Right lobe of liver (tissue), 6 donors: ENCODE measurements around the gene COL25A1. TPM values are rescaled to one million over a fixed set of nuclear protein-coding genes. Genes with fewer than 3 reads are reported as not detected.

ENCODE experiments used
- ATAC-seq, 4 donors: fragments of 200-7000 bp; cut with Tn5 transposase; one replicate each; pipeline ENCODE4 v1.9.1; 2020; ENCODE audit warnings: mild to moderate bottlenecking in 4 of 4, moderate library complexity in 4 of 4
- DNase-seq, 3 donors: peaks; one replicate each; pipeline ENCODE4 v3.0.0-alpha.2; 2020
- H3K27ac ChIP-seq, 3 donors: fragments of 200-600 bp; one replicate each; pipeline ENCODE4 v1.8.0; 2022
- H3K27me3 ChIP-seq, 2 donors: fragments of 200-600 bp; one replicate each; pipeline ENCODE4 v1.8.0; 2022
- H3K36me3 ChIP-seq, 4 donors: fragments of 200-600 bp; sonication (generic) in 1 of 4; one replicate each; pipeline versions ENCODE4 v1.5.1 to v1.8.0; 2017 to 2022; ENCODE audit warnings: control low read depth in 1 of 4
- H3K4me1 ChIP-seq, 4 donors: fragments of 200-600 bp; sonication (generic) in 1 of 4; one replicate each; pipeline versions ENCODE4 v1.5.1 to v1.8.0; 2017 to 2022; ENCODE audit warnings: control low read depth in 1 of 4
- H3K4me3 ChIP-seq, 3 donors: fragments of 200-600 bp; one replicate each; pipeline ENCODE4 v1.8.0; 2022
- H3K9me3 ChIP-seq, 4 donors: fragments of 200-600 bp; sonication (generic) in 1 of 4; one replicate each; pipeline versions ENCODE4 v1.5.1 to v1.8.0; 2017 to 2022; ENCODE audit warnings: control low read depth in 1 of 4
- CTCF ChIP-seq, 4 donors: fragments of 200-600 bp in 3 of 4; fragments of 450-650 bp in 1 of 4; IDR thresholded peaks; one replicate each; pipeline versions ENCODE4 v1.5.1 to v1.8.0; 2016 to 2022; ENCODE audit warnings: antibody characterized with exemption in 4 of 4, mild to moderate bottlenecking in 2 of 4
- POLR2A ChIP-seq: fragments of 450-650 bp; IDR thresholded peaks from one replicate; pipeline ENCODE4 v1.6.1; 2017; ENCODE audit warnings: antibody characterized with exemption, mild to moderate bottlenecking
- WGBS: methylation state at CpG from one replicate; pipeline ENCODE4 v1.1.6; 2018; ENCODE audit warnings: low coverage, low lambda C conversion rate; ENCODE audit not compliant: insufficient coverage; ENCODE audit errors: missing lambda C conversion rate; 5-methylcytosine and 5-hydroxymethylcytosine counted together
- intact Hi-C, 2 donors: fragments of 100-400 bp; cut with DNase I; formaldehyde crosslinking; loops; one replicate each; pipeline versions ENCODE4 v1.11.2 to v1.14.1; 2022
- total RNA-seq, 6 experiments: library from RNA; depleted of rRNA in 2 of 6; stranded (reverse); fragments of >200 nt in 2 of 6; fragmentation: NEBNext Ultra II Directional in 3 of 6; extraction: Animal tissue kit (Norgen Biotek cat#: 25700) in 3 of 6; gene quantifications; one replicate each; pipeline versions ENCODE4 v1.1.0 to v1.2.4, GENCODE V29; 2016 to 2023
- donor health status: DM: no; HTN: yes; CAD: no.
- donor health status: DM: no; HTN: no; CAD: no.
- donor health status: DM: no; HTN: no; CAD: no.
- donor health status: DM: no; HTN: yes; CAD: no.
- donor health status: DM: no; HTN: yes; CAD: no.

COL25A1 gene
- total RNA-seq, 6 experiments from 2014 or later = 0.06 to 4.8 (median 1.3) TPM

DNA sequence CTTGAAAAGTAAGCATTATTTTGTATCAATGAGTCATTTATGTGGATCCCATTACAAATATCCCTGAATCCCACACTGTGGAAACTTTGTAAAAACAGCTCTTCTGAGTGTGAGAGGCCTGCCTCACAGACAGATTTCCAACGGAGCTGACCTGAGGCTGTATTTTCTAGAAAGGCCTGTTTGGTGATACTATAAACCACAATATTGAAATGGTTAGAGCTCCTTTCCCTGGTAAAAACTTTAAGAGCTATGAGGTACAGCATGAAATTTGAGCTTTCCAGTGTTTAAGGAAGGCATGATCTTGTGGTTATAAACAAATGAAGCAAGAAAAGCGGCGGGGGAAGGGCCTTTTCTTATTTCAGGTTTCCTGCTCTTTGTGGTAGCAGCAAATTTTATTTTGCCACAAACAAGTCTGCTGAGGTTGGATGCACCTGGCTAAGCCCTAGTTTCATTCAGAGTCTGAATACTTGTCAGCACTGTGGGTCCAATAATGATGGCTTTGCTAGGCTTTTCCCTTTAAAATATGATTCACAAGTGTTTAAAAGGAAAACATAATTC is 452.8 kb downstream of the COL25A1 start:
- intact Hi-C loops = no loop called here
- DNase-seq (no peak), ATAC-seq (no peak)
- Histone ChIP-seq H3K27ac (no peak overlapping the region), H3K4me1 (no peaks in the 10 kb centered on the region), H3K4me3 (no peak overlapping the region), H3K9me3 (no peaks in the 10 kb centered on the region), H3K36me3 (no peaks in the 10 kb centered on the region), H3K27me3 (no peaks in the 10 kb centered on the region)
- TF ChIP-seq CTCF (IDR thresholded peaks at IDR 0.05) (no peak), POLR2A (no peak)
- 39% methylated on average over 2 of the region's 3 CpGs for WGBS

- no peaks in the 10 kb centered on the region for H3K36me3 ChIP-seq
- H3K27me3 ChIP-seq = no peaks in the 10 kb centered on the region
- ATAC-seq = no peak
- TF ChIP-seq POLR2A = no peak
- TF ChIP-seq CTCF (IDR thresholded peaks at IDR 0.05) = no peak
- 93% methylated on average over 2 of the region's 2 CpGs for WGBS
- no peak overlapping the region for H3K27ac ChIP-seq
- H3K4me1 ChIP-seq = no peaks in the 10 kb centered on the region
- DNase-seq = no peak
- intact Hi-C loops = no loop called here
- no peak overlapping the region for H3K4me3 ChIP-seq
- H3K9me3 ChIP-seq = no peaks in the 10 kb centered on the region
These were observed 455.9 kb downstream of the COL25A1 start for GRCh38 chr4:108846568-108846967.

DNA sequence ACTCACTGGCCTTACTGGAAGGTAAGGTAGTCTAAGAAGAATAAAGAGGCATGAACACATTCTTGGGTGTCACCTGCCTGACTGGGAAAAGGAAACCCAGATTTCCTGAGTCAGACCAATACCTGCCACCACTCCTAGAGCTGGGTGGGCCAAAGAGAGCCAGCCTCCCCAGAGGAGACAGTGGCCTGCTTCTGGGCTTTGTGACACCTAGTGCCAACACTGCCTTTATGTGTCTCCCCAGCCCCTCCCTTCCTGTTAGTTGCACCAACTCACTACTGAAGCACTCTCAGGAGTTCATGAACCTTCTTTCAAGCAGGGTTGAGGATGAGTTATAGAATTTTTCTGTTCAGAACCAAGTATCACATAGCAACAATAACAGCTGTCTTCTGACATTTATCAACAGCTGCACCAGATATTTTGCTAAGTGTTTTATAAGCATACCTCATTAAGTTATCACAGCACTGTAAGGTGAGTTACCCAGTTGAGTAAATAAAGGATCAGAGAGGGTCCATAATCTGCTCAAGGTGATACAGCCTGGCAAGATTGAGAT is 462.0 kb downstream of the COL25A1 start:
- DNase-seq (no peak), ATAC-seq (no peak)
- no peaks in the 10 kb centered on the region for H3K9me3 ChIP-seq
- no peaks in the 10 kb centered on the region for H3K27me3 ChIP-seq
- no peaks in the 10 kb centered on the region for H3K4me1 ChIP-seq
- H3K27ac ChIP-seq = no peak overlapping the region
- TF ChIP-seq POLR2A = no peak
- no peak for TF ChIP-seq CTCF (IDR thresholded peaks at IDR 0.05)
- intact Hi-C loops = no loop called here
- H3K4me3 ChIP-seq = no peak overlapping the region
- H3K36me3 ChIP-seq = no peaks in the 10 kb centered on the region

GRCh38 chr4:108839333-108839732 is 463.1 kb downstream of the COL25A1 start:
- H3K4me1 ChIP-seq = no peaks in the 10 kb centered on the region
- 53% methylated on average over 2 of the region's 3 CpGs for WGBS
- no peak overlapping the region for H3K4me3 ChIP-seq
- no peaks in the 10 kb centered on the region for H3K9me3 ChIP-seq
- H3K36me3 ChIP-seq = no peaks in the 10 kb centered on the region
- DNase-seq (no peak), ATAC-seq (no peak)
- H3K27ac ChIP-seq = no peak overlapping the region
- TF ChIP-seq CTCF (IDR thresholded peaks at IDR 0.05) = no peak
- no peak for TF ChIP-seq POLR2A
- intact Hi-C loops = no loop called here
- H3K27me3 ChIP-seq = no peaks in the 10 kb centered on the region

DNA sequence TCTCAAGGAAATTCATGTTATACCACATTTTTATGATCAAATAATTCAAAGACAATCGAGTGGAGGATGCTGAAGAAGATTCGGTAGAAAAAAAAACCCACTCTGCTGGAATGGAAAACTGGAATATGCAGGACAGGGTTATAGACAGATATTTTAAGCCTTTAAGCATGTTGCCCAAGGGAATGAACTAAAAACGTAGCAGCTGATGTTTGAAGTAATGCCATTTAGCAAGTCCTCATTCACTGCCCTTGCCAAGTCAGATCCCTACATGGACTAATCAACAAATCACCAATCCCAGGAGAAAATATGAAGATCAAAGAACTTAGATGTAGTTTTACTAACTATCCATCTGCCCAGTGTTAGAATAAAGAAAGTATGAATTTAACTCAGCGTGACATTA is 464.0 kb downstream of the COL25A1 start:
- 74% methylated on average over 4 of the region's 4 CpGs for WGBS
- no peaks in the 10 kb centered on the region for H3K4me1 ChIP-seq
- intact Hi-C loops = no loop called here
- no peaks in the 10 kb centered on the region for H3K36me3 ChIP-seq
- H3K4me3 ChIP-seq = no peak overlapping the region
- no peak for ATAC-seq
- no peak overlapping the region for H3K27ac ChIP-seq
- H3K9me3 ChIP-seq = no peaks in the 10 kb centered on the region
- DNase-seq = no peak
- no peaks in the 10 kb centered on the region for H3K27me3 ChIP-seq
- TF ChIP-seq CTCF (IDR thresholded peaks at IDR 0.05) (no peak), POLR2A (no peak)
